Measurements from ENCODE around the gene DELE1.

The DELE1 gene

DNA sequence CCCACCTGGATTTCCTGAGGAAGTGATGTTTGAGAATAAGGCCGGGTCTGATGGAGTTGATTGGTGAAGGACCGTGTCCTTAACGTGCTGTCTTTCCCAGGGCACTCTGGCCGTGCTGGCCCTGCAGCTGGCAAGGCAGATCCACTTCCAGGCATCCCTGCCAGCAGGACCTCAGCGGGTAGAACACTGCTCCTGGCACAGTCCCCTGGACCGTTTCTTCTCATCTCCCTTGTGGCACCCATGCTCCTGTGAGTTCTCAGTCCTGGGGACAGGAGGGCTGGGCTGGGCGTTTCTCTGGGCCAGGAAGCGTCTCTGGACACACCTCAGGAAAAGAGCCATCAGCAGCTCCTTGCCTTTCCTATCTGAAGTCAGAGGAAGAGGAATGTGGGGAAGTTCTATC lies 4.4 kb downstream of the DELE1 start:
- no peak for DNase-seq

DNA sequence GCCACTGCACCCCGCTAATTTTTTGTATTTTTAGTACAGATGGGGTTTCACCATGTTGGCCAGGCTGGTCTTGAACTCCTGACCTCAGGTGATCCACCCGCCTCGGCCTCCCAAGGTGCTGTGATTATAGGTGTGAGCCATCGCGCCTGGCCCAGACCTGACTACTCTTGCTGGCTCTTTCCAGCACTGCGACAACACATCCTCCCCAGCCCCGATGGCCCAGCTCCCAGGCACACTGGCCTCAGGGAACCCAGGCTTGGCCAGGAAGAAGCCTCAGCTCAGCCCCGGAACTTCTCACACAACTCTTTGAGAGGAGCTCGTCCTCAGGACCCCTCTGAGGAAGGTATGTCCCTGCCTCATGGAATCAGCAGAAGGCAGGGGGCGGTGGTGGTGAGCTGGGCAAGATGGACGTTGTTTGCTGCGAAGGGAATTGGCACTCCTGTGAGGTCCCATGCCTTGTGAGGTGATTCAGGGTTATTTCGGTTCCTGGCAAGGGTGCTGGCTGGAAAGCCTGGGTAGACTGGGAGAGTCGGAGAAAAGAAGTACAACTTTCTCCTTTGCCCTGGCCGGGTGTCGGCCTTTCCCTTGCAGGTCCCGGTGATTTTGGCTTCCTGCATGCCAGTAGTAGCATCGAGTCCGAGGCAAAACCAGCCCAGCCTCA lies 5.9 kb downstream of the DELE1 start:
- no peak for DNase-seq

DNA sequence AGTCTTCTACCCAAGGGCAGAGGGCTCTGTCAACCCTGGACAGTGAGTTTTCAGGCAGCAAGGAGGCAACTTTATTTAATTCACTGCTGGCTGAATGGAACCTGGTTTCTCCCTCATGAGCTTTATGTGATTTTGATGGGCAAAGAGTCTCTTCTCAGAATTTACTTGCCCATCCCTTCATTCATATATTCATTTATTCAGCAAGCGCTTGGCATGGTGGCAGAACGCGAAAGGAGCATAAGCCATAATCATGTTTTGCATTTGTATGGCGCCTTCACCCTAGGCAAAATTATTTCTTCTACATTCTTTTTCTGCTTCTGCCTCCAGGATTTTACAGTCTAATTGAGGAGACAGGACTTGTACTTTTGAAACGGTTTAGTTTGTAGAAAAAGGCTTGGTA lies 8.0 kb downstream of the DELE1 start:
- DNase-seq: no peak

DNA sequence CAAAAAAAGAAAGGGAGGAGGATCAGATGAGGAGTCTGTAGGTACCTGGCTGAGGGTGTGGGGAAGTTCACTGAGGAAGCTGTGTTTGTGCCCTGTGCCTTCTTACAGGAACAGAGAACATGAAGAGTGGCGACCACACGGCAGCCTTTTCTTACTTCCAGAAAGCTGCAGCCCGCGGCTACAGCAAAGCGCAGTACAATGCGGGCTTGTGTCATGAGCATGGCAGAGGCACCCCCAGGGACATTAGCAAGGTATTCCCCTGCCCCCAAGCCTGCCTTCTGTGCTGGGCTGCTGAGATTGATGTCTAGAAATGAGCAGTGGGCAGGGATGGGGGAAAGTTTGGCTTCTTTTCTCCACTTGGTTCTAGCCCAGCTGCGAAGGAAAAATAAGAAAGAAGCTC lies 9.5 kb downstream of the DELE1 start:
- DNase-seq: no peak

DNA sequence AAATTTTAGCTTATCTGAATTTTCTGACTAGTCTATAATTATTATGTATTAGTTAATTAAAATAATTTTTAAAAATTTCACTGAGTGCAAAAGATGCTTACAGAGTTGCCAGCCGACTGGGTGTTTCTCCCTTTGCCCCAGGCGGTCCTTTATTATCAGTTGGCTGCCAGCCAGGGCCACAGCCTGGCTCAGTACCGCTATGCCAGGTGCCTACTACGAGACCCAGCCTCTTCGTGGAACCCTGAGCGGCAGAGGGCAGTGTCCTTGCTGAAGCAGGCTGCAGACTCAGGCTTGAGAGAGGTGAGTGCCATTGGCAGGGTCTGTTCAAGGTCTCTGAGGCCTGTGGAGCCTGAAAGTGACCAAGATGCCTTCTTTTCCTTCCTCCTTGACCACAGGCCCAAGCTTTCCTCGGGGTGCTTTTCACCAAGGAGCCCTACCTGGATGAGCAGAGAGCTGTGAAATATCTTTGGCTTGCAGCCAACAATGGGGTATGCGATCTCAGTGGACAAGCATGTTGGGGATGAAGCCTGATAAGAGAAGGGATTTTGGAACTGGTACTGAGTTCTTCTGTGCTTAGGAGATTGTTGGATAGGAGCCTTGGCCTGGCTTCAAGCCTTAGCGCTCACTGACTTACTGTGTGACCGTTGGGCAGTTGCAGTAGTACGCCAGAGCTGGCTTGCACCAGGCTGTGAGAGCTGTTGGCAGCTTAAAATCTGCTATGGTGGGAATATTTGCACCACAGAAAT lies 10.6 kb downstream of the DELE1 start:
- DNase-seq: peak in 2 of 3 experiments; percentile 67 to 83

DNA sequence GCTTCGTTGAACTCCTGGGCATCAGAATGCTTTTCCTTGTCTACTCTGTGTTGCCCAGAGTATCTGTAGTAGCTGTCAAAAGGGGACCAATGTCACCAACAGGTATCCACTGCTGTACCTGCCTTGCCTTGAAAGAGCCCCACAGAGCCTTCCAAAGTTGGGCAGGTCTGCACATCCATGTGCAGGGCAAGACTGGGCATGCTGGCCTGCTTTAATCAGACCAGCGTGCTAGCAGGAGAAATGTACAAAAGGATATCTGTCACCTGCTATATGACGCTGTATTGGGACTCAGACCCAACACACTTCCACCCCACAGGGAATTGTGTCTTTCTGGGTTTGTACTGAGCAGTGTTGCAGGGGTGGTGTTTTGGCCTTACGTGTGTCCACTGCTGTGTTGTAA lies 11.9 kb downstream of the DELE1 start:
- DNase-seq: peak in 2 of 3 experiments; percentile 16 to 17

DNA sequence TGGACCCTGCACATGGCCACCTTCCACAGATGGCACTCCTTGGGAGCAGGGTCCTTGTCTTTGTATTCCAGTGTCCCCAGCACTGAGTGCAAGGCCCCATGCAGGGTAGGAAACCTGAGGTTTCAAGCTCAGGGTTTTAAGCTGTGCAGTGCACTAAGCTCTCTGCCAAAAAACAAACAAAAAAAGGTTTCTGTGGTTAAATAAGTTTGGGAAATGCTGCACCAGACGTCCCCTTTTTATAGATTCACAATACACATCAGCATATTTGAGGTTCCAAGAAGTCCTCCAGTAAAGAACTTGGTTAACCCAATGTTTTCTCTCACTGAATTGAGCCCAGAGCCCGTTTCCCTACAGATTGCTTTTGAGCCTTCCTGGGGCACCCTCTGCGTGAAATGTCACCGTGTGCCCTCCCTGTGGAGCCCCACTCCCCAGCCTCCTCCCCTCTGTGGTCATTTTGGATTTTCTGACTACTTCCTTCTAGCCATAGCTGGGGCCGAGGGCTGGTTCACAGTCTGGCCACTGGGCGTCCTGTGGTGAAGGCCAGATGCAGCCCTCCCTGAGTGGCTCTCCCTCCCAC lies 17.1 kb downstream of the DELE1 start:
- no peak for DNase-seq

DNA sequence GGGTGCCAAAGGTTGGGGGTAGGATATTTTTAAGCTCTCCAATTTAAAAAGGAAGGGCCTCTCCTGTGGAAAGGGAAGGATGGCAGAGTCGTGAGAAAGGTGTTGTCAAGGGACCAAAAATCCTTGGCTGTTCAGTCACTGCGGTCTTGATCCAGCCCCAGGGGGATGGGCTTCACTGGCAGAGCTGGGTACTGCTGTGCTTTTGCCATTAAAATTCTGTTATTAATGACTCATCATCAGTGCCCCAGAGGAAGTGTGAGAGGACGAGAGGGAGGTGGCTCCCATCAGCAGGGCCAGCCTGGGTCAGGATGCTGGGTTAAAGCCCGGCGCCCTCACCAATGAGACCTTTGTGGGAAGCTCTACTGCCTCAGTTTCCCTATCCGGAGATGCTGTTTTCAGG lies 17.6 kb downstream of the DELE1 start:
- no peak for DNase-seq

DNA sequence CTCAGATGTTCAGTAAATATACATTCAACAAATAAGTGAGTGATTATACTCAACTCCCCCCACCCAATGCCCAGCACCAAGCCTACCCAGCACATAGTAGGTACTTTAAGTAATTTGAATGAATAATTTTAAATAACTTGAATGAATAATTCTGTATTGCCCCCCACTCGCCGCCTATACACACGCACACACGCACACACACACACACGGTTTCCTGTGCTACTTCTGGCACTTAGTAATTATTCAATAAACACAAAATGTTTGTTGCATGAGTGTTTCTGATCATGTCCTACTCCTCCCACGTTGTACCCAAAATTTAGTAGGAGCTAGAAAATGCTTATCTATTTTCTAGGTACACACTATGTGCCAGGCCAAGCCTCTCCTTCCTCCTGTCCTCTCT lies 18.1 kb downstream of the DELE1 start:
- DNase-seq: no peak

DNA sequence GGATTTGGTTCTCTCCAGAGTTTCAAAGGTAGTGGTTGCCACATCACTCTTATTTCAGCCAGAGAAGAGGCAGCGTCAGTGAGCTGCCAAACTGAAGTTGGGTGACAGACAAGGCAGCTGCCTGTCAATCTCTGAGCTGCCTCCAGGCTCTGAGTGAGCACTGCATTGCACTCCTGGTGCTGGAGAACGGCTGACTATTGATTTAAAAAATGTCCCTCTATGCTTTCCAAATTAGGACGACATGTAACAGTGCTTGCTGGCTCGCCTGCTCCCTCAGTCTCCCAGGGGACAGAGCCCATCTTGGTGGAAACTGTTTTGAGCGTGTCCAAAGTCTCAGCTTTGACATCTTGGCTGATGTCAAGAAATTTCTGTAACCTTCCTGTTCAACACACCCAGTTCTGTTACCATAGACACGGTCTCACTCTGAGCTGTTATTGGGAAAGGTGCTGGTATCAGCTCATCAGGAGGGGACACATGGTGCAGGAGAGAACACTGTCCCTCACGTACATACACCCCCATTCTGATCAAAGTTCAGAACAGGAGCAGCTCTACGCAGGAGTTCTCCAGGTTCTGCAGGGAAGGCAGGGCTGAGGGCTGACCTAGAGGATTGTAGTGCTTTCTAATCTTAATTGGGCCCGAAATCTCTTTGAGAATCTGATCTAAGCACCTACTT lies 18.6 kb downstream of the DELE1 start:
- no peak for DNase-seq

DNA sequence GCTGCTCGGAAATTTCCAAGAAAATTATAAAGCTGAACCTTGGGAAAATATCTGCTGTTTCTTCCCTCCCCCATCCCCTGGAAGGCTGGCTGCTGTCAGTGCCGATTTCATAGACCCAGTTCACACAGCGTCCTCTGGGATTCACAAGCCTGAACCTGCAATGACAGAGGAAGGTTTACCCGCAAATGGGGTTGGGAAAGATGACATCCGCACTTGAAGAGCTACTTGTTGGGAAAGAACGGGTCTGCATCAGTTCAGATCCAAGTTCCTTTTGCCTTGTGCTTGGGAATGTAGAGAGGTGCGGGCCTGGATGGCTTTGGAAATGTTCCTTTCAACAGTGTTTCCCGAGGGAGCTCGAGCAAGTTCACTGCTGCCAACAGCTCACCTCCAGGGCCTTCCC lies 20.4 kb downstream of the DELE1 start:
- DNase-seq: no peak

DNA sequence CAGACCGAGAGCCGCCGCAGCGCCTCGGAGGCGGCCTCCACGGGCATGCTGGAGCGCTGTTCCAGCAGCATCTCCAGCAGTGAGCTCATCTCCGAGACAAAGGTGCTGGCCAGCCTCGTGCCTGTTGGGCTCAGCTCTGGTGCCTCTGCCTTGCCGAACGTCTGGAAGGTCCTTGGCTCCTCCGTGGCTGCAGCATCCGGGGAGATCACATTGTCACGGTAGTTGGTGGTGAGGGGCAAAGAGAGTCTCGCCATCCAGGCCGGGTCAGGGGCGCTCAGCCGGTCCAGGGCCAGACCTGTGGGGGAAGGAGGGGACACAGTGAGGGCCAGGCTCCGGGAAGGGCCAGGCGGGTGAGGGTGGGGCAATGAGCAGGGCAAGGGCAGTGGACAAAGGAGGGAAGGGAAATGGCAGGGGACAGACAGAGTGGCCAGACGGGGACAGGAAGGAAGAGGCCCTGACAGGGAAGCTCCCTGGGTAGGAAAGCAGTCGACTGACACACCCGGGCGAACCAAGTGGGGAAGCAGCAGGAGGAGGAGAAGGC lies 21.9 kb downstream of the DELE1 start:
- DNase-seq: no peak

DNA sequence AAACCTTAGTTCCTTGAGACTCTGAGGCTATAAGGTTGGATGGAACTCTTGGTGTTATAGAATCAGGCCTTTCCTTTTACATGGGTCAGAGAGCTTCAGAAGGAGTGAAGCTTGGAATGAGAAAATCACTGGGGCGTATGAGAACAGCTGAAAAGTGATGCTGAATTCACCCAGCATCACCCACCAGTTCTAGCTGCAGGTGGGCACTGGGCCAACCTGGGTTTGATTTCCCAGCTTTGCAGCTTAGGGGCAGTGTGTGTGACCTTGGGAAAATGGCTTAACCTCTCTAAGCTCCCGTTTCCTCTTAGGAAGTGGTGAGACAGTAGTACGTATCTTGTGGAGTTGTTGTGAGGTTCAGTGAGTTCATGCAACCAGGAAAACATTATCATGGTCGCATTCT lies 23.6 kb downstream of the DELE1 start:
- no peak for DNase-seq

DNA sequence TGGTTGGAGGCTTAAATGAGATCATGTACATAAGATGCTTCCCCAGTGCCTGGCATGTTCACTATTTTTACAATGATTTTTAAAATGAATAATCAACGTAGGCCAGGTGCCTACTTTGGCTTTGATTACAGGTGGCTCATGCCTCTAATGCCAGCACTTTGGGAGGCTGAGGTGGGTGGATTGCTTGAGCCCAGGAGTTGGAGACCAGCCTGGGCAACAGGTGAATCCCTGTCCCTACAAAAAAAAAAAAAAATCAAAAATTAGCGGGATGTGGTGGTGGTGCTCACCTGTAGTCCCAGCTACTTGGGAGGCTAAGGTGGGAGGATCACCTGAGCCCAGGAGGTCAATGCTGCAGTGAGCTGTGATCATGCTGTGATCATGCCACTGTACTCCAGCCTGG lies 25.1 kb downstream of the DELE1 start:
- DNase-seq: no peak

DNA sequence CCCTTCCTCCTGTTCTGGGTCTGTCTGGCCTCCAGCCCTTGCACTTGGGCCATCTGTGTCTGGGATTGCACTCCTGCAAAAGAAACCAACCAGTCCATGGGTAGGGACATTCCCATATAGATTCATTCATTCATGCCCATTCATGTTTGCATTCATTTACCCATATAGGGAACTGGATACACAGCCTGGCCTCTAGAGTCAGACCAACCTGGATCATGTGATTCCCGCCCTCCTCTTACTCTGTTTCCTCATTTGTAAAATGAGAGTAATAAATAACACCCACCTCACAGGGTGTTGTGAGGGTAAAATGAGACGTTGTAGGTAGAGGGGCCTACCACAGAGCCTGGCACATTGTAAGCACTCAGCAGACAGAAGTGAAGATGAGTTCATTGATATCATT lies 25.8 kb downstream of the DELE1 start:
- no peak for DNase-seq

DNA sequence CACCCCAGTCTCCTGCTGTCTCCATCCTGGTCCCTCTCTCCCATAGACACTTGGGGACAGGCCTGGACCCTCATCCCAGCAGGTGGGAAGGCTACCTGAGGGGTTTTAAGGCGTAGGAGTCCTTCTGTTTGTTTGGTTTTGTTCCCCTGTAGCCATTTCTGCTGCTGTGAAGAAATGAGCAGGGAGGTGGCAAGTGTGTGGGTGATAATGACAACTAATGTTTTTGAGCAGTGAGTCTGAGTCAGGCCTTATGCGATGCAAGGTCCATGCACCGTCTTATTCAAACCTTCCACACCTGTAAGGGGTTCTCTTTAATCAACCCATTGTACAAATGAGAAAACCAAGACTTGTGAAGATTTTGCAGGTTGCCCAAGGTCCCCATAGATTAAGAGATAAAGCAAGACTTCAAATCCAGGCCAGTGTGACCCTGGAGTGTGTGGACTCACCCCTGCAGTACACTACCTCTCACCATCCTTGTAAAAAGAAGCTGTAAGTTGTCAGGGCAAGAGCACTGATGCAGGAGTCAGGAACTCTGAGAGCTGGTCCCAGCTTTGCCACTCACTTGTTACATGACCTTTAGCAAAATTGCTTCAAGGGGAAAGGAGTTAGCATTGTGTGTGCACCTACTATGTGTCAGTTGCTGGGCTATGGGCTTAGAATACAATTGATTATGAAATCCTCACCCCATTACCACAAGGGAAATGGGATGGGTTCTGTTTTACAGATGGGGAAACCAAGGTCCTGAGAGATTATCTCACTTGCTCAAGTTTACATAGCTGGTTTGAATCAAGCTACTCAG lies 26.7 kb downstream of the DELE1 start:
- DNase-seq: no peak

DNA sequence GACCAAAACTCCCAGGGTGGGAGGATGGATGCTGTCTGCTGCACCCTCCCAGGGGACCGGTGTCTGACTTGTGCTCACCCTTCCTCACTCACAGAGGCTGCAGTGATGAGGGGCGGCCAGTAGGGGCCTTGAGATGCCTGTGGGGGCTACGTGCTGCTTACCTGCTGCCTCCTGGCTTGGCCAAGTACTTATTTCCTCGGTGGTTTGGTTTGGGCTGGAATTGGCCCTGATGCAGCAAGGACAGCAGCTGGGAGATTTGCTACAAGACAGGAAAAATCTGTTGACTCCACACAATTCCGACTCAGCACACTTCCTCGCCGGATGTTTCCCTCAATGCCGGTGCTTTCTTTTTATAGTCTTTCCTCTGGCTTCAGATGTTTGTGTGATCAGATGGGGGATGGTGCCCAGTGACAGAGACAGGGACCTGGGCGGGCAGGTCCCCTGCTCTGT lies 27.7 kb downstream of the DELE1 start:
- DNase-seq: peak in 1 of 3 experiments; percentile 1

DNA sequence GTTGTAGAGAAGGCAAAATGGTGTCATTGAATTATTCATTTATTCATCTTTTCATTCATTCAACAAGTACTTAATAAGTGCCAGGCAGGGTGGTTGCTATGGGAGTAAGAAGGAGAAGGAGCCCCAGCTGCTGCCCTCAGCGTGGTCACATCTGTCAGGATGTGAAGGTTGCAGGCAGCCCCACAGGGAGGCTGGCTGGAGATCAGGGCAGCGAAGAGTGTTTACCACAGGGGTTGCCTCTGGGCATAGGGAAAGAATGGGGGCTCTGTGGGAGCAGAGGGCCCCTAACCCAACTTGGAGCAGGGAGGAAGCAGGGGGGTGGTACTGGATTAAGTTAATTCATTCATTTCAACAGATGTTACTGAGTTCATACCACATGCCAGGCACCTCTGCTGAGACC lies 28.3 kb downstream of the DELE1 start:
- no peak for DNase-seq

DNA sequence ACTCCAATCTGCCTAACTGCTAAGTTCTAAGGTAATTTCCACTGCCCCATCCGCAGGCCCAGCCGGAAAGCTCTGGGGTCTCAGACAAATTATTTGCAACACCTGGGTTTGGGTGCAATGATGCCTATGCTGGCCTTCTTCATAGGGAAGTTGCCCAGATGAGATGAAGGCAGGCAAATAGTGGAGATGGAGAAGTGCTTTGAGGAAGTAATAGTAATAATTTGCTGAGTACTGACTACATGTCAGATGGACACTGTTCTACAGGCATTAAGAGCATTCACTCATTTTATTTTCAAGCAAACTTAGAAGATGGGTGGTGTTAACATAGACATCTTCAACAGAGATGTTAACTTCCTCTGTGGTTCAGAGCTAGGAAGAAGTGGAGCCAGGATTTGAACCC lies 30.5 kb downstream of the DELE1 start:
- no peak for DNase-seq

DNA sequence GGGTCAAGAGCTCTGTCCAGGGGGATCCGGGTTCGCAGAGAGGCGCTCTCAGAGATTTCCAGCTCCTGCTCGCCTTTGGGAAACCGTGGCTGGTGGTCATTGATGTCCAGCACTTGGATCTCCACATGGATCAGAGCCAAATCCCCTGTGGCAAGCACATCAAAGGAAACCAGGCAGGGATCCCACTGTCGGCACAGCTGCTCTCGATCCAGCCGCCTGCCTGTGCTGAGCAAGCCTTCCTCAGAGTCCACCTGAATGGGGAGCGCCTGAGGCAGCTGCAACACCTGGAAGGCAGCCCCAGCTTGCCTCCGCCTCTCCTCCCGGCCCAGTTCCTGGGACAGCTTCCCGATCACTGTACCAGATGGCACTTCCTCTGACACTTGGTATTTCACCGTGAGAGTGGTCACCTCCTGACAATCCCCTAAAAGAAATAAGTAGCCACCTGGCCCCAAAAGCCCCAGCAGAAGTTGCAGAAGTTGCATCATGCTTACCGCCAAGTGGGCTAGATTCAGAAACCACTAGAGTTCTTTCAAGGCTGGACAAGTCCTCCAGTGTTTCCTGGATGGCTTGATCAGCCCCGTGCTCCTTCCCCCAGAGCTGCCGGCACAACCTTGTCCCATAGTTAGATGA lies 33.8 kb downstream of the DELE1 start:
- no peak for DNase-seq

DNA sequence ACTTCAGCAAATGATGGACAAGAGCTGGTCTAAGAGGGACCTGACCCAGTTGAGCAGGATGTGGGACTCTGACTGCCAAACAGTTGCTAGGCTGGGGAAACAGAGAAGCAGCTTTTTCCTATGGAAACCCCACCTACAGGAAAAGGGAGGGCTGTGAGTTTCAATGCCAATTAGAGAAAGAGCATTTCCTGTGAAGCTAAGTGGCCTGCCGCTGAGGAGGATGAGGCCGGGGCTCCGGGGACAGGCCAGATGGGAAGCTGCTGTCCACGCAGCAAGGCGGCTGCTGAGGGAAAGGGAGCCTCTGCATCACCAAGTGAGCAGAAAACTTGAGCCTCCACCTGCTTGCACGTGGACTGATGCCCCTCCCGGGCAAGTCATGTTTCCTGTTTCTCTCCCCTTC lies 34.4 kb downstream of the DELE1 start, which contains the start of gene PCDH12:
PCDH12 (minus strand) TSS at position 90 of the 400 bp plus-strand sequence. CDS start 351 bp downstream, outside the sequence.
- peak in 2 of 3 experiments; percentile 24 to 63 for DNase-seq

Data from NCI-H1417 (cell line).